Measurements from ENCODE around the gene FHOD3. TPM values are rescaled to one million over a fixed set of nuclear protein-coding genes. Genes with fewer than 3 reads are reported as not detected.

The FHOD3 gene
- polyA plus RNA-seq, 2 of the 4 experiments (the other 2 are of a cell fraction), result 2.5 to 3.6 TPM

DNA sequence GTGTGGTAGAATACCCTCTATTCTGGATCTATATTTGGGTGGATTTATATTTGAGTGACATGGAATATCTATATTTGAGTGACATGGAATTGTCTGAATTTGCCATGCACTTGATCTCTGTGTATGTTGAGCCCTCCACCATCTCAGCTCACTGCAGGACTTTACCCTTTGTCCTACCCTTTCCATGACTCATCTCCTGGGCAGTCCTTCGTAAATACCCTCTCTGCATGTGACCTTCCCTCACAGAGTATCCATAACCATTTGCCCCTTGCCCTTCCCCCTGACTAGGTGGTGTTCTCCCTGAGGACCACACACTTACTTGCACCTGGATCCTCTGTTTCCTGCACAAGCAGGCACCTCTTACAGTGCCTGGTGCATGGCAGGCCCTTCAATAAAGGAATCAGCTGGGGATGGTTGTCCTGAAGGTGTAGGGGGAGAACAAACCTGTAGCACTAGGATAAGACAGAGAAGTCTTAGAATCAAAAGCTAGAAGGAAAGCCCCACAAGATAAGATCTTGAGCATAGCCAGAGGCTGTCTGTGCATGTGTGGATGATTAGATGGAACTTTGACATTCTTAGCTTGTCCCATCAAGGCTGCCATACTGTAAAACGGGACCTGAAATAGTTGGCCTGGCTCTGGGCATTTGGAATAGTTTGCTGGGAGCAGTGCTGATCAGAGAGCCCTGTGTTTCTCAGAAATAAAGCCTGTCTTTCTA lies 230.4 kb downstream of the FHOD3 start:
- DNase-seq (ENCODE audit: low read depth in 1 of 2, low spot score in 1 of 2) (no peak), FAIRE-seq (no peak), ATAC-seq (no peak)
- Histone ChIP-seq H3K4me1 (peaks cover 3% of the 10 kb centered on the region; the same call in 1 of the 3 replicates), H3K27ac (no peak overlapping the region), H3K4me3 (no peak overlapping the region), H3K4me2 (no peak overlapping the region), H3K9me3 (no peaks in the 10 kb centered on the region)
- ChIA-PET CTCF (interaction anchor here (1.6 kb wide), 1 partner anchor 11 kb away, joined by 3 read pairs; no protein-coding TSS in a partner anchor), POLR2A (no interaction called here)
- WGBS (ENCODE audit: missing lambda C conversion rate), result 6% methylated on average over 2 of the region's 2 CpGs
- TF ChIP-seq JUN (IDR thresholded peaks at IDR 0.05) (no peak), HOXB13 (CRISPR knock-in tag; IDR thresholded peaks at IDR 0.05; ENCODE audit: low read depth) (no peak), BHLHE40 (IDR thresholded peaks at IDR 0.05; ENCODE audit: low read depth, low read length) (no peak)
- TF ChIP-seq, protein P1, sequence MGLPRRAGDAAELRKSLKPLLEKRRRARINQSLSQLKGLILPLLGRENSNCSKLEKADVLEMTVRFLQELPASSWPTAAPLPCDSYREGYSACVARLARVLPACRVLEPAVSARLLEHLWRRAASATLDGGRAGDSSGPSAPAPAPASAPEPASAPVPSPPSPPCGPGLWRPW (IDR thresholded peaks at IDR 0.05), result no peak
- TF ChIP-seq, protein P2, sequence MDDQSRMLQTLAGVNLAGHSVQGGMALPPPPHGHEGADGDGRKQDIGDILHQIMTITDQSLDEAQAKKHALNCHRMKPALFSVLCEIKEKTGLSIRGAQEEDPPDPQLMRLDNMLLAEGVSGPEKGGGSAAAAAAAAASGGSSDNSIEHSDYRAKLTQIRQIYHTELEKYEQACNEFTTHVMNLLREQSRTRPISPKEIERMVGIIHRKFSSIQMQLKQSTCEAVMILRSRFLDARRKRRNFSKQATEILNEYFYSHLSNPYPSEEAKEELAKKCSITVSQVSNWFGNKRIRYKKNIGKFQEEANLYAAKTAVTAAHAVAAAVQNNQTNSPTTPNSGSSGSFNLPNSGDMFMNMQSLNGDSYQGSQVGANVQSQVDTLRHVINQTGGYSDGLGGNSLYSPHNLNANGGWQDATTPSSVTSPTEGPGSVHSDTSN (IDR thresholded peaks at IDR 0.05), result no peak

DNA sequence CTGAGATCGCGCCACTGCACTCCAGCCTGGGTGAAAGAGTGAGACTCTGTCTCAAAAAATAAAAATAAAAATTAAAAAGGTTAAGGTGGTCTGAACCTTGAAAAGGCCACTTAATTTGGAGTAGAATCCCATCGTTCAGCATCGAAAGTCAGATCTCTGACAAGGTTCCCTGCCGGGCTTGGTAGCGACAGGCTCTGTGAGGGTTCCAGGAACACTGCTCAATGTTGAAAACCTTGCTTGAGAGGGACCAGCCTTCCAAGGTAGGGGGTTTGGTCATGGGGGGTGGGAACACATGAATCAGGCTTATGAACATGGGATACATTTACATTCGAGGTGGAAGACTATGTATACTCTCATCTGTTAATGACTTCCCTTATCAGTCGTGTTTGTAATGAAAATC lies 232.2 kb downstream of the FHOD3 start:
- Histone ChIP-seq H3K4me1 (peaks cover 3% of the 10 kb centered on the region; the same call in 1 of the 3 replicates), H3K4me2 (no peak overlapping the region), H3K4me3 (no peak overlapping the region), H3K27ac (no peak overlapping the region), H3K9me3 (no peaks in the 10 kb centered on the region)
- ChIA-PET POLR2A (no interaction called here), CTCF (no interaction called here)
- ATAC-seq, result no peak
- FAIRE-seq, result no peak
- DNase-seq (ENCODE audit: low read depth in 1 of 2, low spot score in 1 of 2), result no peak
- WGBS (ENCODE audit: missing lambda C conversion rate), result 75% methylated on average over 8 of the region's 8 CpGs
- TF ChIP-seq POLR2AphosphoS2 (conservative IDR thresholded peaks at IDR 0.05; ENCODE audit: low read length) (no peak), HDAC2 (IDR thresholded peaks at IDR 0.05) (no peak), CHD4 (IDR thresholded peaks at IDR 0.05; ENCODE audit: borderline replicate concordance) (no peak), BHLHE40 (IDR thresholded peaks at IDR 0.05; ENCODE audit: low read depth, low read length) (no peak), ZFP36 (IDR thresholded peaks at IDR 0.05; ENCODE audit: borderline replicate concordance, partially characterized antibody) (no peak), HEYL (CRISPR knock-in tag; IDR thresholded peaks at IDR 0.05) (no peak), ZNF302 (CRISPR knock-in tag; IDR thresholded peaks at IDR 0.05) (no peak), HOXB13 (CRISPR knock-in tag; IDR thresholded peaks at IDR 0.05; ENCODE audit: low read depth) (no peak), RARB (CRISPR knock-in tag; IDR thresholded peaks at IDR 0.05) (no peak)
- TF ChIP-seq, protein P3, sequence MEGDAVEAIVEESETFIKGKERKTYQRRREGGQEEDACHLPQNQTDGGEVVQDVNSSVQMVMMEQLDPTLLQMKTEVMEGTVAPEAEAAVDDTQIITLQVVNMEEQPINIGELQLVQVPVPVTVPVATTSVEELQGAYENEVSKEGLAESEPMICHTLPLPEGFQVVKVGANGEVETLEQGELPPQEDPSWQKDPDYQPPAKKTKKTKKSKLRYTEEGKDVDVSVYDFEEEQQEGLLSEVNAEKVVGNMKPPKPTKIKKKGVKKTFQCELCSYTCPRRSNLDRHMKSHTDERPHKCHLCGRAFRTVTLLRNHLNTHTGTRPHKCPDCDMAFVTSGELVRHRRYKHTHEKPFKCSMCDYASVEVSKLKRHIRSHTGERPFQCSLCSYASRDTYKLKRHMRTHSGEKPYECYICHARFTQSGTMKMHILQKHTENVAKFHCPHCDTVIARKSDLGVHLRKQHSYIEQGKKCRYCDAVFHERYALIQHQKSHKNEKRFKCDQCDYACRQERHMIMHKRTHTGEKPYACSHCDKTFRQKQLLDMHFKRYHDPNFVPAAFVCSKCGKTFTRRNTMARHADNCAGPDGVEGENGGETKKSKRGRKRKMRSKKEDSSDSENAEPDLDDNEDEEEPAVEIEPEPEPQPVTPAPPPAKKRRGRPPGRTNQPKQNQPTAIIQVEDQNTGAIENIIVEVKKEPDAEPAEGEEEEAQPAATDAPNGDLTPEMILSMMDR (IDR thresholded peaks at IDR 0.05), result no peak
- TF ChIP-seq, protein P4, sequence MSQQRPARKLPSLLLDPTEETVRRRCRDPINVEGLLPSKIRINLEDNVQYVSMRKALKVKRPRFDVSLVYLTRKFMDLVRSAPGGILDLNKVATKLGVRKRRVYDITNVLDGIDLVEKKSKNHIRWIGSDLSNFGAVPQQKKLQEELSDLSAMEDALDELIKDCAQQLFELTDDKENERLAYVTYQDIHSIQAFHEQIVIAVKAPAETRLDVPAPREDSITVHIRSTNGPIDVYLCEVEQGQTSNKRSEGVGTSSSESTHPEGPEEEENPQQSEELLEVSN (IDR thresholded peaks at IDR 0.05; ENCODE audit: borderline replicate concordance, low read depth), result no peak
- TF ChIP-seq, protein P5, sequence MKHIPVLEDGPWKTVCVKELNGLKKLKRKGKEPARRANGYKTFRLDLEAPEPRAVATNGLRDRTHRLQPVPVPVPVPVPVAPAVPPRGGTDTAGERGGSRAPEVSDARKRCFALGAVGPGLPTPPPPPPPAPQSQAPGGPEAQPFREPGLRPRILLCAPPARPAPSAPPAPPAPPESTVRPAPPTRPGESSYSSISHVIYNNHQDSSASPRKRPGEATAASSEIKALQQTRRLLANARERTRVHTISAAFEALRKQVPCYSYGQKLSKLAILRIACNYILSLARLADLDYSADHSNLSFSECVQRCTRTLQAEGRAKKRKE (CRISPR knock-in tag; IDR thresholded peaks at IDR 0.05; ENCODE audit: low read depth), result no peak

DNA sequence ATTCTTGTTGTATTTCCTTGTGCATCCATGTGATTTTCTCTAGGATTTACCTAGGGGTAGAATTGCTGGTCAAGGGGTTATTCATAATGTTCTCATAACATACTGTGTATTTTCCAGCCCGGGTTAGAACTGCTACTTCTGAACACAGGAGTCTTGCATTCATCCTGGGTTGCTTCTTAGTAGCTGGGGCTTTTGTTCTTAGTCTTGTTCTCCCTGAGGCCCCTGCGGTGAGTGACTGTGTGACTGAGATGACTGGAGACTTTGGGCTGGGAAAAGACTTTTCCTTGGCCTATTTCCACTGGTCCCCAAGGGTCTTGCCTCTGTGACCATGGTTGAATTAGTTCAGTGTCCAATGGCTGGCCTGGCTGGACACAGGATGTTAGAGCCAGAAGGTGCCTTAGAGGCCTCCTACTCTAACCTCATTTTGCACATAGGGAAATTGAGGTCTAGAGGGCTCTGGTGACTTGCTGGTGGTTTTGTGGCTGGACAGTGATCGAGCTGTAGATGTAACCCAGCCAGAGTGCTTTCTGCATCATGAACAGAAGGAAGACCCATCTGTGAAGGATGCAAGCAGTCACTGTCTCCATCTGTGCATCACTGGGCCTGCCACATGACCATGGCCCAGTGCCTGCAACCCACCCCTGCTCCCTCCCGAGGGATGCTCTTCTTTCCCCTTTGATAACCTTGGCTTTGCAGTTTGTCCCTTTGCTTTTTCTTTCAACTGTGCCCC lies 233.3 kb downstream of the FHOD3 start:
- ATAC-seq (no peak), FAIRE-seq (no peak), DNase-seq (ENCODE audit: low read depth in 1 of 2, low spot score in 1 of 2) (no peak)
- Histone ChIP-seq H3K4me3 (no peak overlapping the region), H3K9me3 (no peaks in the 10 kb centered on the region), H3K4me1 (peaks cover 3% of the 10 kb centered on the region; the same call in 1 of the 3 replicates), H3K4me2 (no peak overlapping the region), H3K27ac (no peak overlapping the region)
- CTCF ChIA-PET, result no interaction called here
- 22% methylated on average over 4 of the region's 4 CpGs for WGBS (ENCODE audit: missing lambda C conversion rate)
- TF ChIP-seq FOSL2 (IDR thresholded peaks at IDR 0.05), result no peak
- TF ChIP-seq FOSL2 (CRISPR knock-in tag; IDR thresholded peaks at IDR 0.05), result no peak
- TF ChIP-seq MAFK (IDR thresholded peaks at IDR 0.05; ENCODE audit: partially characterized antibody), result no peak
- POLR2A ChIA-PET, result no interaction called here
